CD4-positive, alpha-beta T cell treated with Interleukin-17A for 1 hour (primary cell): ENCODE data around the gene RRAD.
"Not testable (repeated sequence)": the region's sequence is repeated elsewhere in the genome, so short reads cannot be mapped to it uniquely, and the experiment has no call there.

Experiments
- DNase-seq: peaks from one replicate; pipeline ENCODE4 v3.0.0-alpha.2; 2020

The RRAD gene

DNA sequence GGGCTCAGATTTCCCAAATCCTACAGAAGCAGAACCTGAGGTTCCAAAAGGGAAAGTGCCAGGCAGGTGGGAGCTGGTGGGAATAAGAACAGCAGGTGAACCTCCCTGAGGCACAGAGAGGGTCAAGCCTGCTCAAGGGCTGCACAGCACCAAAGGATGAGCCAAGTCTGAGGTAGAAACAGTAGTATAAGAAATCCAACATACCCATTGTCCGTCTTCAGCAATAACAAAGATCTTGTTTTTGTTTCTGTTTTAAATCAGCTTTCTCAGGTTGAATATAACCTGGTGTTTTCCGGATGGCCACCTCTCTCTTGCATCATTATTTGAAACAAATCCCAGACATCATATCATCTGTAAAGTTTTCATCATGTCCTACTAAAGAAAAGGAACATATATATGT lies 25.1 kb upstream of the RRAD start:
- no peak for DNase-seq

- DNase-seq = no peak
Observed at GRCh38 chr16:66949472-66949871, 24.1 kb upstream of the RRAD start.

DNA sequence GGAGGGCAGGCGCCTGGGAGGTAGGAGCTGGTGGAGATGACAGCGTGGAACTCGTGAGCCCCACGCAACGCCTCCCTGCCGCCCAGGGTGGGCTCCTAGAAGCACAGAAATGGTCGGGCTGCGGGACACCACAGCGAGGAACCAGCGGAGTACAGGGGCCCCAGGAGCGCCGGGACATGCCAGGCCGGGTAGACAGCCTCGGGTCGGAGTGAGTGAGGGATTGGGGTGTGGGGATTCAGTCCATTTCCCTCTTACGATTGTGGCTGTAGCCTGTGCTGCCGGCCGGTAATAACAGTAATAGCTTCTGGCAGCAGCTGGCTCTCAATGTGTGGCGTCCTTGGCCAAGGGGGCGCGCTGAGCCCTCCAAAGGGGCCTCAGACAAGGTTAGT lies 23.5 kb upstream of the RRAD start:
- DNase-seq = no peak

DNA sequence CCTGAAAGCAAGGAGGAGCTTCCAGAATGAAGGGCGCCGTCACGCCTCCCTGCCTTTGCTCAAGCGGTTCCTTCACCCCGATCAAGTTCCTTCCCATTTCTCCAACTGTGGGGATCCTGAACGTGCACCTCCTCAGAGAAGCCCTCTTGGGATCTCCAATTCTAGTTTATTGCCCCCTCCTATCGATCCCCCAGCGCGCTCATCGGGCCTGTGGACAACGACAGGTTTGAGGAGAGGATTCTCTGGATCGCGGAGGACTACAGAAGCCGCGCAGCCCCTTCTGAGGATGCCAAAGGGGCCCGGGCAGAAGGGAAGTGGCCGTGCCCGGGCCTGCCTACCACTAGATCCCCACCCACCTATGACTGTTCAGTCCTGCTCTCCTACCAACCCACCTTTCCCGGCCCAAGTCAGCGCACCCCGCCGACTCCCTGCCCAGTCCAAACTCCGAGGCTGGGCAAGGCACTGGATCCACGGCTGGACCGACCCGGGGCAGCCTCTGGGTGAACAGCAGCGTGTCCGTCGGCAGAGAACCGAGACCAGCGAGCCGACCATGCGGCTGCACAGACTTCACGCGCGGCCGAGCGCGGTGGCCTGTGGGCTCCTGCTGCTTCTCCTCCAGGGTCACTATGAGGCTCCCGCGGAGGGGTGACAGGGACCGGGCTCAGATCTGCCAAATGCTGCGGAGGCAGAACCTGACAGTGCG lies 22.9 kb upstream of the RRAD start:
- DNase-seq = no peak

DNA sequence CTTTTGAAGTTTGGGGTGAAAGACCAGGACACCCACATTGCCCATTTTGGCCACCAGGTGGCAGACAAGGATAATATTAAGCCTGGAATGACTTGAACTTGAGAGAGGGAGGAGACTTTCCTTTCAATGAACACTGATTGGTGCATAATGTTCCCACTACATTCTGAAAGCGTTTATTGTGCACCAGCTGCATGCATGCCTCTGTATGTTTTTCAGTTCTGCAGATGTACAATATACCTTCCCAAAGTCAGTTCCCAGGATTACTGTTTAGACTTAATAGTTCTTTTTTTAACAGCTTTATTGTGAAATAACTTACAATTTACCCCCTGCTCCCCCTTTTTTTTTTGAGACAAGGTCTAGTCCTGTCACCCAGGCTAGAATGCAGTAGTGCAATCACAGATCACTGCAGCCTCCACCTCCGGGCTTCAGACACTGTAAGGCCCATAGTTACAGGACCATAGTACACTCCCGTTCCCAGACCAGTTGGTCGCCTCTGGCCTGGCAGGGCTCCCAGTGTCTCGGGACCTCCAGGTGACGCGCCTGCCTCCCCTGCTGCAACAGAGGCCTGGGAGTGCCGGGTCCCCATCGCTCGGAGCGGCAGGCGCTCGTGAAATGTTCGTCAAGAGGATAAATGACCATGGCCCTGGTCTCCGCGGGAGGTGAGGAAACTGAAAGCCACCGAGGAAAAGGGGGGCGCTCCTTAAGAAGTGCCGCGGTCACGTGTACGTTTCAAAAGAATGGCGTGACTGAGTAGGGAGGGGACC lies 22.1 kb upstream of the RRAD start:
- peak; percentile 89 for DNase-seq

GRCh38 chr16:66946974-66947301 lies 21.6 kb upstream of the RRAD start:
- DNase-seq = no peak

DNA sequence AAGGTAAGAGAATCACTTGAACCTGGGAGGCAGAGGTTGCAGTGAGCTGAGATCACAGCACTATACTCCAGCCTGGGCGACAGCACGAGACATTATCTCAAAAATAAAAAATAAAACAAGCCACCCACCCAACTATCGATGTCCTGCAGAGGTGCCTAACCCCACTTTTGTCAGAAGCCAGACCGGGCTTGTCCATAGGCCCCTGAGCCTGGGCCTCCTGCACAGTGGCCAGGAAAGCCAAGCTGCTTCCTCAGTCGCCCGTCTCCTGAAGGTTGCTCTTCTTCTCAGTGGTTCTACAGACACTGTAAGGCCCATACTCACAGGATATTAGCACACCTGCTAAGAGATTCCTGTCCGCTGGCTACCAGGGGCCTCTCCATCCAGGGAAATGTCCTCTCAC lies 21.2 kb upstream of the RRAD start:
- DNase-seq = no peak

DNA sequence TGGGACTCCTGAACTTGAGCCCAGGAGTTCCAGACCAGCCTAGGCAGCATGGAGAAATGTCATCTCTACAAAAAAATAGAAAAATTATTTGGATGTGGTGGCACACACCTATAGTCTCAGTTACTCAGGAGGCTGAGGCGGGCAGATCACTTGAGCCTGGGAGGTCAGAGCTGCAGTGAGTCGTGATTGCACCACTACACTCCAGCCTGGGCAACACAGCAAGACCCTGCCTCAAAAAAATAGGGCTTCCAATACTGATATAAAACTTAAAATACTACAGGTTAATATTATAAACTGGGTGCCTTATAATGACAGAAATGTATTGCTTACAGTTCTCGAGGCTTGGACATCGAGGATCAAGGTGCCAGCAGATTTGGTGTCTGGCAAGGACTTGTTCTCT lies 20.6 kb upstream of the RRAD start:
- no peak for DNase-seq

- not testable (repeated sequence) for DNase-seq
Observed at GRCh38 chr16:66944971-66945370, 19.6 kb upstream of the RRAD start.

GRCh38 chr16:66944054-66944441 lies 18.7 kb upstream of the RRAD start:
- DNase-seq = no peak

- no peak for DNase-seq
Observed at GRCh38 chr16:66943426-66944053, 18.2 kb upstream of the RRAD start.

DNA sequence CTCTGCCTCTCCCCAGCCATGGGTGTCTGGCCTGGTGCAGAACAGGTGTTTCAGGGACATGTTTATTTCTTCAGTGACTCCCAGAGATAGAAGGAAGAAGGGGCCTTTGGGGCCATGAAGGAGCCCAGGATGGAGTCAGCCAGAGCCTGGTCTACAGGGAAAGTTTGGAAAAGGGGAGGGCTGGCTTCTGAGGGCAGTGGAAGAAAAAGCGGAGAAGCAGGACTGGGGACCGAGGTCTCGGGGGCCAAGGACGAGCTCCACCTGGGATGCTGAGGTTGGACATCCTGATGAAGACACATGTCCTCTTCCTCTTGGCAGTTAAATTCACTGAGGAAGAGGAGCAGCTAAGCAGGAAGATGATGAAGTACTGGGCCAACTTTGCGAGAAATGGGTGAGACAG lies 17.6 kb upstream of the RRAD start:
- no peak for DNase-seq

DNA sequence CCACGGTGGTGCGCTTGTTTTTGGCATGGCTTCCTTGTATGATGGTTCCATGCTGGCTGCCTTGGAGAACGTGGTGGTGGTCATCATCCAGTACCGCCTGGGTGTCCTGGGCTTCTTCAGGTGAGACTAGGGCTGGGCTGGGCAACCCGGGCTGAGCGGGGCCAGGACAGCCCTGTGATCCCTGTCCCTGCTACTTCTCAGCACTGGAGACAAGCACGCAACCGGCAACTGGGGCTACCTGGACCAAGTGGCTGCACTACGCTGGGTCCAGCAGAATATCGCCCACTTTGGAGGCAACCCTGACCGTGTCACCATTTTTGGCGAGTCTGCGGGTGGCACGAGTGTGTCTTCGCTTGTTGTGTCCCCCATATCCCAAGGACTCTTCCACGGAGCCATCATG lies 14.9 kb upstream of the RRAD start:
- no peak for DNase-seq

DNA sequence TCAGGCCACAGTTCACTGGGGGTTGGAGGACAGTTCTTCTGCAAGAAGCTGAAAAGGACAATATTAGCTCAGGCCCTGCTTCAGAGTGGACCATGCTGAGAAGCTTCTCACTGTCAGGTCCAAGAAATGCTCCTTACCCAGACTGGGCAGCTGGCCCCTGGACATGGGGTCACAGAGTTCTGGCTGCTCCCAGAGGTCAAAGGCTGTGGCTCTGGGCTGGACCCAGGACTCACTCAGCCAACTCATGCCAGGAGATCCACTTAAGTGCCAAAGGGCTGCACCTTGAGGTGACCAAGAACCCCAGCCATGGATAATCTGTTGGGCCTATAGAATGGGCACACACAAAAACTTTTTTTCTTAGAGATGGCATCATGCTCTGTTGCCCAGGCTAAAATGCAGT lies 14.0 kb upstream of the RRAD start:
- no peak for DNase-seq

DNA sequence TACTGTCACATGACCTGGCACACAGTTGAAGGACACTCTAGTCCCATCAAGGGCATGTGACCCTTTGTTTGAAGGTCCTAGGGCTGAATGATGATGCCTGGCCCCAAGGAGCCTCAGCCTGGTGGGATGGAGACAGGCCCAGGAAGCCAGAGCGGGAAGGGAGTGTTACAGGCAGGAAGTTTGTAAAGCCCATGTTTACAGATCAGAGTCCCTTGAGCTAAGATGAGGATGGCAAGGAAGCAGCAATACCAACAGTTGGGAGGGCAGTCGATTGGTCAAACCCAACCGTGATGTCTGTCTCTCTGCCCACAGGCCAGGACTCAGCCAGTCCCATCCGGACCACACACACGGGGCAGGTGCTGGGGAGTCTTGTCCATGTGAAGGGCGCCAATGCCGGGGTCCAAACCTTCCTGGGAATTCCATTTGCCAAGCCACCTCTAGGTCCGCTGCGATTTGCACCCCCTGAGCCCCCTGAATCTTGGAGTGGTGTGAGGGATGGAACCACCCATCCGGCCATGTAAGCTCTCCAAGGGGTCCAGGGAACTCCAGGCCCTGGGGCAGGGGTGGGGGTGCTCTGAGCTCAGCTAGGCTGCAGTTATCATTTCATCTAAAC lies 12.5 kb upstream of the RRAD start:
- DNase-seq = no peak

DNA sequence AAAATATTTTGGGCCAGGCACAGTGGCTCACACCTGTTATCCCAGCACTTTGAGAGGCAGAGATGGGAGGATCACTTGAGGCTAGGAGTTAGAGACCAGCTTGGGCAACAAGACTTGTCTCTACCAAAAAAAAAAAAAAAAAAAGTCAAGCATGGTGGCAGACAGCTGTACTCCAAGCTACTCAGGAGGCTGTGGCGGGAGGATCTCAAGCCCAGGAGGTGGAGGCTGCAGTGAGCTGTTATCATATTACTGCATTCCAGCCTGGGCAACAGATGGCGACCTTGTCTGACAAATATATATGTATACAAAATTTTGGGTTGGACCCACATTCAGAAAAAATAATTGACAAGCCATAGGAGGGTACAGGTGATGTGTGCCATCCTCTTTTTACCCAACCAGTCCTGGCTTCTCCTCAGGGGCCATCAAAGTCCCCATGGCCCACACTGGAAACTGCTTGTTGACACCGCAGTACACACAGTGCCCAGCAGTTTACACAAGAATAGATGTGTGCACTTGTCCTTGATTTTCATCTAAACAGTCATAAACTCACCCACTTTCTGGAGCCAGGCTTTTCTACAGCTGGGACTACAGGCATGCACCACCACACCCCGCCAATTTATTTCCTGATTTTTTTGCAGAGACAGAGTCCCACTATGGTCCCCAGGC lies 11.7 kb upstream of the RRAD start:
- no peak for DNase-seq

GRCh38 chr16:66936462-66936861 lies 11.1 kb upstream of the RRAD start:
- no peak for DNase-seq

- no peak for DNase-seq
Observed at GRCh38 chr16:66935314-66936011, 10.1 kb upstream of the RRAD start, which contains the start of gene CES2. TSS of gene CES2 (plus strand) at chr16:66935516. CDS start at chr16:66935636, 120 bp downstream.

- DNase-seq = not testable (repeated sequence)
Observed at GRCh38 chr16:66934839-66935313, 9.5 kb upstream of the RRAD start.

GRCh38 chr16:66934138-66934838 lies 9.0 kb upstream of the RRAD start, which contains the start of gene CIAO2B:
TSS of gene CIAO2B (minus strand) at chr16:66934402. CDS start at chr16:66934364, 38 bp downstream.
- peak; percentile 90 for DNase-seq

GRCh38 chr16:66933776-66934137 lies 8.4 kb upstream of the RRAD start:
- no peak for DNase-seq

DNA sequence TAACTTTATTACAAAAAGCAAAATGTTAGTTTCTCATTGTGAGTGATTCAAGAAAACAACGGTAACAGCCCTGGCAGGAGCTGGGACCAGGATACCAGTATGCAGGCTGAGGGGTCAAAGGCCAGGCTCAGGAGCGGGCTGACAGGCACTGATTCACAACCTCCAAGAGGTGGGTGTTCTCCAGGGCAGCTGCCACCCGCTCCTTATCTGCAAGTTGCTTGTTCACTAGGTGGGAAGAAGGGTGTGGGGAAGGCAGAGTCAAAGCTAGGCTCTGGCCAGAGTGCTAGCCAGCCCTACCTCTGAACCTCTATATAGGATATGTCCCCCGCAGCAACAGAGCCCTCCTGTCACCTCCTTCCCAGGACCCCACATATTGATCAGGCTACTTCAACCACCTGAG lies 6.7 kb upstream of the RRAD start:
- DNase-seq = no peak
